Right lobe of liver (tissue), 4 donors: ENCODE data around the gene RELT.

Source experiments
- CTCF ChIP-seq, 4 donors: fragments of 200-600 bp in 3 of 4; fragments of 450-650 bp in 1 of 4; IDR thresholded peaks; one replicate each; pipeline versions ENCODE4 v1.5.1 to v1.8.0; 2016 to 2022; ENCODE audit warnings: antibody characterized with exemption in 4 of 4, mild to moderate bottlenecking in 2 of 4
- POLR2A ChIP-seq: fragments of 450-650 bp; IDR thresholded peaks from one replicate; pipeline ENCODE4 v1.6.1; 2017; ENCODE audit warnings: antibody characterized with exemption, mild to moderate bottlenecking
- donor health status: DM: no; HTN: no; CAD: no.
- donor health status: DM: no; HTN: no; CAD: no.
- donor health status: DM: no; HTN: yes; CAD: no.

- TF ChIP-seq CTCF (IDR thresholded peaks at IDR 0.05): peak; percentile 76 to 97 (median 97)
- no peak for TF ChIP-seq POLR2A
These were observed 40.8 kb upstream of the RELT start for GRCh38 chr11:73335204-73335923.
